Mammary epithelial cell (primary cell): ENCODE results near the gene ITPR2.

Experiments used
- EZH2 ChIP-seq: IDR thresholded peaks from 2 replicates; pipeline ENCODE4 v1.6.1; 2012; ENCODE audit warnings: low read length, inconsistent platforms, borderline replicate concordance
- TF ChIP-seq, protein P1 (sequence below), 2 donors: IDR thresholded peaks in 1 of 2; conservative IDR thresholded peaks in 1 of 2; 2 replicates each; pipeline ENCODE4 v1.5.1; 2011 to 2012; ENCODE audit warnings: inconsistent platforms in 2 of 2, low read length in 2 of 2, mild to moderate bottlenecking in 2 of 2, control low read depth in 1 of 2, low read depth in 1 of 2; ENCODE audit not compliant: insufficient read depth in 1 of 2; ENCODE audit errors: extremely low read depth in 1 of 2

DNA sequence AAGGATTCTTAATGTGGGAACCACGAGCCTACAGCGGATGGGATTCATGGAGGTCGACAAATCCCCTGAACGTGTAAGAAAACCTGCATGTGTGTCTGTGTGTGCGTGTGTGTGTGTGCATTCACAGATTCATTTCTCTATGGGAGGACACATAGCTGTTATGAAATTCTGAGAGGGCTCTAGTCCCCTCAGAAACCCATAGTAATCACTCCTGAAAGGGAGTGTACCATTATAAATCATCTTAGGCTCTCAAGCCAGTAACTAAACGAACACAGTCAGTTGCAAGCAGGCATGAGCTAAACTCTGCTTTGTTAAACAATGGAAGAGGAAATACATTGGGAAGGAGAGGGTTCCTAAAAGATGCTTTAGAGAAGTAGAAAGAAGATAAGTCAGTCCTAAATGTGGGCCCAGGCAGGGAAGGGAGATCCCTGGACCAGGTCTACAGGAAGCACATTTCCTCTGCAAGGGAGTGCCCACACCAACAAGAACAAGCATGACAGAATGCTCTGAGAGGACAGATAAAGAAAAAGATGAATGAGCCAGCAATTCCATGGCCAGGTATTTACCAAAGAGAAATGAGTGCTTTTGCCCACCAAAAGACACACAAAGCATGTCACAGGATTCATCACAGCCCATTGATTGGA is 91.3 kb downstream of the ITPR2 start:
- TF ChIP-seq EZH2 = no peak
- TF ChIP-seq, protein P1, sequence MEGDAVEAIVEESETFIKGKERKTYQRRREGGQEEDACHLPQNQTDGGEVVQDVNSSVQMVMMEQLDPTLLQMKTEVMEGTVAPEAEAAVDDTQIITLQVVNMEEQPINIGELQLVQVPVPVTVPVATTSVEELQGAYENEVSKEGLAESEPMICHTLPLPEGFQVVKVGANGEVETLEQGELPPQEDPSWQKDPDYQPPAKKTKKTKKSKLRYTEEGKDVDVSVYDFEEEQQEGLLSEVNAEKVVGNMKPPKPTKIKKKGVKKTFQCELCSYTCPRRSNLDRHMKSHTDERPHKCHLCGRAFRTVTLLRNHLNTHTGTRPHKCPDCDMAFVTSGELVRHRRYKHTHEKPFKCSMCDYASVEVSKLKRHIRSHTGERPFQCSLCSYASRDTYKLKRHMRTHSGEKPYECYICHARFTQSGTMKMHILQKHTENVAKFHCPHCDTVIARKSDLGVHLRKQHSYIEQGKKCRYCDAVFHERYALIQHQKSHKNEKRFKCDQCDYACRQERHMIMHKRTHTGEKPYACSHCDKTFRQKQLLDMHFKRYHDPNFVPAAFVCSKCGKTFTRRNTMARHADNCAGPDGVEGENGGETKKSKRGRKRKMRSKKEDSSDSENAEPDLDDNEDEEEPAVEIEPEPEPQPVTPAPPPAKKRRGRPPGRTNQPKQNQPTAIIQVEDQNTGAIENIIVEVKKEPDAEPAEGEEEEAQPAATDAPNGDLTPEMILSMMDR (conservative IDR thresholded peaks at IDR 0.05 in 1 of 2, IDR thresholded peaks at IDR 0.05 in 1 of 2; ENCODE audit: extremely low read depth in 1 of 2, insufficient read depth in 1 of 2, low read depth in 1 of 2, low read length in 2 of 2) = no peak
